Measurements from ENCODE around the gene C2orf78.

C2orf78 gene

GRCh38 chr2:73823916-73824523 is 40.0 kb downstream of the C2orf78 start:
- Histone ChIP-seq H3K27me3 (ENCODE audit: insufficient read depth, low read length) (no peaks in the 10 kb centered on the region), H3K4me3 (ENCODE audit: low read depth, low read length) (no peak overlapping the region), H3K4me1 (ENCODE audit: control insufficient read depth, insufficient read depth, low read length, unreplicated experiment) (peaks cover 11% of the 10 kb centered on the region), H2AFZ (ENCODE audit: low read length, unreplicated experiment) (no peak overlapping the region), H3K36me3 (ENCODE audit: insufficient read depth, low read length) (no peaks in the 10 kb centered on the region), H3K79me2 (ENCODE audit: control insufficient read depth, insufficient read depth, low read length, unreplicated experiment) (no peaks in the 10 kb centered on the region), H3K27ac (ENCODE audit: low read depth, low read length) (no peak overlapping the region)

GRCh38 chr2:73825408-73825807 is 41.4 kb downstream of the C2orf78 start:
- Histone ChIP-seq H2AFZ (ENCODE audit: low read length, unreplicated experiment) (no peak overlapping the region), H3K27ac (ENCODE audit: low read depth, low read length) (no peak overlapping the region), H3K4me3 (ENCODE audit: low read depth, low read length) (no peak overlapping the region), H3K79me2 (ENCODE audit: control insufficient read depth, insufficient read depth, low read length, unreplicated experiment) (peaks cover 12% of the 10 kb centered on the region), H3K27me3 (ENCODE audit: insufficient read depth, low read length) (no peaks in the 10 kb centered on the region), H3K36me3 (ENCODE audit: insufficient read depth, low read length) (no peaks in the 10 kb centered on the region), H3K4me1 (ENCODE audit: control insufficient read depth, insufficient read depth, low read length, unreplicated experiment) (peaks cover 21% of the 10 kb centered on the region)

GRCh38 chr2:73827018-73827417 is 43.0 kb downstream of the C2orf78 start:
- H2AFZ ChIP-seq (ENCODE audit: low read length, unreplicated experiment): no peak overlapping the region

GRCh38 chr2:73827660-73828388 is 43.8 kb downstream of the C2orf78 start:
- H3K36me3 ChIP-seq (ENCODE audit: insufficient read depth, low read length): peaks cover 6% of the 10 kb centered on the region
- peak overlapping the region; percentile 76; the same call in 1 of the 2 replicates for H3K4me3 ChIP-seq (ENCODE audit: low read depth, low read length)
- H3K27me3 ChIP-seq (ENCODE audit: insufficient read depth, low read length): no peaks in the 10 kb centered on the region
- peaks cover 22% of the 10 kb centered on the region for H3K79me2 ChIP-seq (ENCODE audit: control insufficient read depth, insufficient read depth, low read length, unreplicated experiment)
- H2AFZ ChIP-seq (ENCODE audit: low read length, unreplicated experiment): peak overlapping the region; percentile 99
- peaks cover 39% of the 10 kb centered on the region for H3K4me1 ChIP-seq (ENCODE audit: control insufficient read depth, insufficient read depth, low read length, unreplicated experiment)
- no peak overlapping the region for H3K27ac ChIP-seq (ENCODE audit: low read depth, low read length)

More at GRCh38 chr2:73827018-73827417, 43.0 kb downstream of the C2orf78 start:
- H3K36me3 ChIP-seq (ENCODE audit: insufficient read depth, low read length): no peaks in the 10 kb centered on the region; the same call in 1 of the 2 replicates
- H3K27me3 ChIP-seq (ENCODE audit: insufficient read depth, low read length): no peaks in the 10 kb centered on the region
- peaks cover 17% of the 10 kb centered on the region for H3K79me2 ChIP-seq (ENCODE audit: control insufficient read depth, insufficient read depth, low read length, unreplicated experiment)
- H3K27ac ChIP-seq (ENCODE audit: low read depth, low read length): no peak overlapping the region
- peaks cover 36% of the 10 kb centered on the region for H3K4me1 ChIP-seq (ENCODE audit: control insufficient read depth, insufficient read depth, low read length, unreplicated experiment)
- H3K4me3 ChIP-seq (ENCODE audit: low read depth, low read length): no peak overlapping the region

GRCh38 chr2:73828389-73828817 is 44.4 kb downstream of the C2orf78 start:
- Histone ChIP-seq H3K4me3 (ENCODE audit: low read depth, low read length) (peak overlapping the region; percentile 76), H2AFZ (ENCODE audit: low read length, unreplicated experiment) (peak overlapping the region; percentile 99), H3K79me2 (ENCODE audit: control insufficient read depth, insufficient read depth, low read length, unreplicated experiment) (peaks cover 26% of the 10 kb centered on the region), H3K27ac (ENCODE audit: low read depth, low read length) (peak overlapping the region; percentile 91), H3K4me1 (ENCODE audit: control insufficient read depth, insufficient read depth, low read length, unreplicated experiment) (peaks cover 41% of the 10 kb centered on the region), H3K36me3 (ENCODE audit: insufficient read depth, low read length) (peaks cover 12% of the 10 kb centered on the region), H3K27me3 (ENCODE audit: insufficient read depth, low read length) (no peaks in the 10 kb centered on the region)

- peak within 1 kb of the TSS; percentile 99 for H2AFZ ChIP-seq (ENCODE audit: low read length, unreplicated experiment)
- H3K4me3 ChIP-seq (ENCODE audit: low read depth, low read length): peak within 1 kb of the TSS; percentile 76
- peaks cover 16% of the 10 kb centered on the region for H3K36me3 ChIP-seq (ENCODE audit: insufficient read depth, low read length)
- H3K79me2 ChIP-seq (ENCODE audit: control insufficient read depth, insufficient read depth, low read length, unreplicated experiment): peaks cover 31% of the 10 kb centered on the region
- peaks cover 41% of the 10 kb centered on the region for H3K4me1 ChIP-seq (ENCODE audit: control insufficient read depth, insufficient read depth, low read length, unreplicated experiment)
- peak within 1 kb of the TSS; percentile 91 for H3K27ac ChIP-seq (ENCODE audit: low read depth, low read length)
- H3K27me3 ChIP-seq (ENCODE audit: insufficient read depth, low read length): no peaks in the 10 kb centered on the region
Measured at GRCh38 chr2:73828818-73829570, 45.0 kb downstream of the C2orf78 start, which contains the start of gene STAMBP. STAMBP (plus strand) TSS chr2:73828961; CDS start chr2:73830857, 1,896 bp downstream.

GRCh38 chr2:73830871-73831401 is 47.0 kb downstream of the C2orf78 start:
- Histone ChIP-seq H3K27ac (ENCODE audit: low read depth, low read length) (peak overlapping the region; percentile 91), H2AFZ (ENCODE audit: low read length, unreplicated experiment) (no peak overlapping the region), H3K36me3 (ENCODE audit: insufficient read depth, low read length) (peaks cover 21% of the 10 kb centered on the region), H3K4me3 (ENCODE audit: low read depth, low read length) (peak overlapping the region; percentile 76), H3K79me2 (ENCODE audit: control insufficient read depth, insufficient read depth, low read length, unreplicated experiment) (peaks cover 31% of the 10 kb centered on the region), H3K4me1 (ENCODE audit: control insufficient read depth, insufficient read depth, low read length, unreplicated experiment) (peaks cover 35% of the 10 kb centered on the region), H3K27me3 (ENCODE audit: insufficient read depth, low read length) (no peaks in the 10 kb centered on the region)

GRCh38 chr2:73832930-73833329 is 48.9 kb downstream of the C2orf78 start:
- Histone ChIP-seq H3K4me1 (ENCODE audit: control insufficient read depth, insufficient read depth, low read length, unreplicated experiment) (peaks cover 35% of the 10 kb centered on the region), H3K79me2 (ENCODE audit: control insufficient read depth, insufficient read depth, low read length, unreplicated experiment) (peaks cover 31% of the 10 kb centered on the region), H3K4me3 (ENCODE audit: low read depth, low read length) (no peak overlapping the region), H3K27me3 (ENCODE audit: insufficient read depth, low read length) (no peaks in the 10 kb centered on the region), H2AFZ (ENCODE audit: low read length, unreplicated experiment) (no peak overlapping the region), H3K36me3 (ENCODE audit: insufficient read depth, low read length) (peaks cover 21% of the 10 kb centered on the region), H3K27ac (ENCODE audit: low read depth, low read length) (no peak overlapping the region)

- Histone ChIP-seq H2AFZ (ENCODE audit: low read length, unreplicated experiment) (no peak overlapping the region), H3K79me2 (ENCODE audit: control insufficient read depth, insufficient read depth, low read length, unreplicated experiment) (peaks cover 21% of the 10 kb centered on the region), H3K27me3 (ENCODE audit: insufficient read depth, low read length) (no peaks in the 10 kb centered on the region), H3K36me3 (ENCODE audit: insufficient read depth, low read length) (peaks cover 21% of the 10 kb centered on the region), H3K27ac (ENCODE audit: low read depth, low read length) (no peak overlapping the region), H3K4me1 (ENCODE audit: control insufficient read depth, insufficient read depth, low read length, unreplicated experiment) (peaks cover 18% of the 10 kb centered on the region), H3K4me3 (ENCODE audit: low read depth, low read length) (no peak overlapping the region)
Measured at GRCh38 chr2:73836141-73836943, 52.4 kb downstream of the C2orf78 start.

All from ACC112 (cell line).